Keratinocyte (primary cell): ENCODE results near the gene ATP6V0A1. TPM values are rescaled to one million over a fixed set of nuclear protein-coding genes. Genes with fewer than 3 reads are reported as not detected.
A peak's percentile ranks its signal among the peaks of the same experiment; 100 is the strongest.
"Not testable (repeated sequence)": the region's sequence is repeated elsewhere in the genome, so short reads cannot be mapped to it uniquely, and the experiment has no call there.

Source experiments
- DNase-seq: peaks from one replicate; pipeline ENCODE4 v3.0.0-alpha.2; 2011; ENCODE audit warnings: low read depth, missing footprints, low spot score
- FAIRE-seq: peaks from 2 replicates; lab custom pipeline; 2011; peaks lifted over from hg19 to GRCh38; lab: Jason Lieb, UNC
- H2AFZ ChIP-seq: 2 replicates; pipeline ENCODE4 v1.6.0; 2012; ENCODE audit warnings: low read length, control low read depth, inconsistent platforms; ENCODE audit not compliant: control insufficient read depth
- H3K27ac ChIP-seq: 2 replicates; pipeline ENCODE4 v1.5.1; 2011; ENCODE audit warnings: low read length; ENCODE audit not compliant: control insufficient read depth, insufficient read depth
- H3K27me3 ChIP-seq: 3 replicates; pipeline ENCODE4 v1.6.0; 2011; ENCODE audit warnings: low read length; ENCODE audit not compliant: control insufficient read depth, insufficient read depth; ENCODE audit errors: extremely low read depth
- H3K36me3 ChIP-seq, 2 experiments: 2 replicates in 1 of 2; 3 replicates in 1 of 2; pipeline ENCODE4 v1.5.1; 2011; ENCODE audit warnings: low read length in 2 of 2, mild to moderate bottlenecking in 1 of 2; ENCODE audit not compliant: control insufficient read depth in 2 of 2, insufficient read depth in 2 of 2; ENCODE audit errors: extremely low read depth in 1 of 2
- H3K4me1 ChIP-seq: 3 replicates; pipeline ENCODE4 v1.5.1; 2011; ENCODE audit warnings: low read length; ENCODE audit not compliant: control insufficient read depth, insufficient read depth; ENCODE audit errors: extremely low read depth
- H3K4me2 ChIP-seq: 3 replicates; pipeline ENCODE4 v1.6.0; 2011; ENCODE audit warnings: low read depth, low read length; ENCODE audit not compliant: control insufficient read depth, insufficient read depth; ENCODE audit errors: extremely low read depth
- H3K4me3 ChIP-seq, 3 experiments: fragments of 200-600 bp in 1 of 3; sonication (generic) in 1 of 3; 2 replicates in 2 of 3; 3 replicates in 1 of 3; pipeline ENCODE4 v1.5.1; 2011 to 2016; ENCODE audit warnings: low read length in 3 of 3, mild to moderate bottlenecking in 3 of 3, control low read depth in 2 of 3, inconsistent platforms in 1 of 3, low read depth in 1 of 3, mixed read lengths in 1 of 3, mixed run types in 1 of 3, moderate library complexity in 1 of 3; ENCODE audit not compliant: control insufficient read depth in 2 of 3, insufficient read depth in 2 of 3; ENCODE audit errors: extremely low read depth in 1 of 3
- H3K79me2 ChIP-seq: 2 replicates; pipeline ENCODE4 v1.6.0; 2012; ENCODE audit warnings: low read length; ENCODE audit not compliant: control insufficient read depth, insufficient read depth
- H3K9ac ChIP-seq: 3 replicates; pipeline ENCODE4 v1.6.0; 2011; ENCODE audit warnings: low read length; ENCODE audit not compliant: control insufficient read depth, insufficient read depth; ENCODE audit errors: extremely low read depth
- H3K9me1 ChIP-seq: 3 replicates; pipeline ENCODE4 v1.6.0; 2011; ENCODE audit warnings: low read length; ENCODE audit not compliant: control insufficient read depth, insufficient read depth; ENCODE audit errors: extremely low read depth
- H3K9me3 ChIP-seq: 2 replicates; pipeline ENCODE4 v1.5.1; 2012; ENCODE audit warnings: low read depth, low read length; ENCODE audit not compliant: control insufficient read depth
- H4K20me1 ChIP-seq: 3 replicates; pipeline ENCODE4 v1.6.0; 2011; ENCODE audit warnings: low read length; ENCODE audit not compliant: control insufficient read depth, insufficient read depth; ENCODE audit errors: extremely low read depth
- EZH2 ChIP-seq: IDR thresholded peaks from one replicate; pipeline ENCODE4 v1.6.1; 2012; ENCODE audit warnings: inconsistent platforms, mild to moderate bottlenecking, low read length, moderate library complexity
- dilution Hi-C: fragments of 300-500 bp; cut with MboI; formaldehyde crosslinking; loops from one replicate; pipeline ENCODE4 v1.7.0; 2020; ENCODE audit warnings: low sequenced_read_pairs; ENCODE audit not compliant: extremely low pct_ligation_motif_present
- polyA plus RNA-seq, 5 experiments: library from polyadenylated mRNA; depleted of rRNA in 3 of 5; stranded (reverse) in 3 of 5; stranded (forward) in 1 of 5; unstranded in 1 of 5; fragments of >200 nt; gene quantifications; 1 replicate in 1 of 5; 2 replicates in 3 of 5; 3 replicates in 1 of 5; pipeline versions ENCODE4 v1.2.1 to v1.2.3, GENCODE V29; 2011 to 2012; ENCODE audit warnings: missing spikeins in 2 of 5, low read depth in 1 of 5, low replicate concordance in 1 of 5
- TF ChIP-seq, protein P1 (sequence below), 3 experiments: IDR thresholded peaks in 1 of 3; conservative IDR thresholded peaks in 1 of 3; optimal IDR thresholded peaks in 1 of 3; 2 replicates in 2 of 3; 3 replicates in 1 of 3; pipeline versions ENCODE3 to v1.5.1; 2011; ENCODE audit warnings: low read length in 3 of 3, mild to moderate bottlenecking in 3 of 3, moderate library complexity in 2 of 3, control low read depth in 1 of 3, inconsistent platforms in 1 of 3; ENCODE audit not compliant: insufficient read depth in 2 of 3; ENCODE audit errors: extremely low read depth in 1 of 3

ATP6V0A1 gene
- polyA plus RNA-seq, 1 donor (not counting 4 experiments of a cell fraction or from before 2014, with no cell fraction given): 24.0 TPM

GRCh38 chr17:42414704-42415409 lies 43.8 kb upstream of the ATP6V0A1 start:
- Histone ChIP-seq H3K9me3 (no peaks in the 10 kb centered on the region), H3K36me3 (peaks cover 8 to 20% of the 10 kb centered on the region in 2 experiments), H3K27ac (peak overlapping the region; percentile 11), H4K20me1 (peaks cover 50% of the 10 kb centered on the region), H3K9ac (no peak overlapping the region), H3K79me2 (peaks cover 91% of the 10 kb centered on the region), H3K9me1 (peaks cover 8% of the 10 kb centered on the region), H2AFZ (no peak overlapping the region), H3K4me3 (peak overlapping the region in 1 of 3 experiments; percentile 0), H3K4me2 (peak overlapping the region; percentile 7), H3K4me1 (peaks cover 62% of the 10 kb centered on the region), H3K27me3 (no peaks in the 10 kb centered on the region)
- TF ChIP-seq EZH2: no peak
- TF ChIP-seq, protein P1, sequence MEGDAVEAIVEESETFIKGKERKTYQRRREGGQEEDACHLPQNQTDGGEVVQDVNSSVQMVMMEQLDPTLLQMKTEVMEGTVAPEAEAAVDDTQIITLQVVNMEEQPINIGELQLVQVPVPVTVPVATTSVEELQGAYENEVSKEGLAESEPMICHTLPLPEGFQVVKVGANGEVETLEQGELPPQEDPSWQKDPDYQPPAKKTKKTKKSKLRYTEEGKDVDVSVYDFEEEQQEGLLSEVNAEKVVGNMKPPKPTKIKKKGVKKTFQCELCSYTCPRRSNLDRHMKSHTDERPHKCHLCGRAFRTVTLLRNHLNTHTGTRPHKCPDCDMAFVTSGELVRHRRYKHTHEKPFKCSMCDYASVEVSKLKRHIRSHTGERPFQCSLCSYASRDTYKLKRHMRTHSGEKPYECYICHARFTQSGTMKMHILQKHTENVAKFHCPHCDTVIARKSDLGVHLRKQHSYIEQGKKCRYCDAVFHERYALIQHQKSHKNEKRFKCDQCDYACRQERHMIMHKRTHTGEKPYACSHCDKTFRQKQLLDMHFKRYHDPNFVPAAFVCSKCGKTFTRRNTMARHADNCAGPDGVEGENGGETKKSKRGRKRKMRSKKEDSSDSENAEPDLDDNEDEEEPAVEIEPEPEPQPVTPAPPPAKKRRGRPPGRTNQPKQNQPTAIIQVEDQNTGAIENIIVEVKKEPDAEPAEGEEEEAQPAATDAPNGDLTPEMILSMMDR (optimal IDR thresholded peaks at IDR 0.05 in 1 of 3, IDR thresholded peaks at IDR 0.05 in 1 of 3, conservative IDR thresholded peaks at IDR 0.05 in 1 of 3; ENCODE audit: extremely low read depth in 1 of 3, insufficient read depth in 2 of 3, low read length in 3 of 3): no peak
- DNase-seq (no peak), FAIRE-seq (peak; percentile 20)
- dilution Hi-C loops: no loop called here

DNA sequence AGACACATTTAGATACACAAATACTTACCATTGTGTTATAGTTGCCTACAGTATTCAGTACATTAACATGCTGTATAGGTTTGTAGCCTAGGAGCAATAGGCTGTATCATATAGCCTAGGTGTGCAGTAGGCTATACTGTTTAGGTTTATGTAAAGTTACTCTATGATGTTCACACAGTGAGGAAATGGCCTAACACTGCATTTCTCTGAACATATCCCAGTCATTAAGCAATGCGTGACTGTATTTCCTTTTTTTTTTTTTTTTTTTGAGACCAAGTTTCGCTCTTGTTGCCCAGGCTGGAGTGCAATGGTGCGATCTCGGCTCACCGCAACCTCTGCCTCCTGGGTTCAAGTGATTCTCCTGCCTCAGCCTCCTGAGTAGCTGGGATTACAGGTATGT lies 40.7 kb upstream of the ATP6V0A1 start:
- peaks cover 50% of the 10 kb centered on the region for H4K20me1 ChIP-seq
- H3K4me1 ChIP-seq: peaks cover 52% of the 10 kb centered on the region
- H3K9me3 ChIP-seq, H3K27me3 ChIP-seq, H3K27ac ChIP-seq, H3K9ac ChIP-seq, H3K4me3 ChIP-seq, H2AFZ ChIP-seq, DNase-seq, FAIRE-seq, H3K4me2 ChIP-seq, dilution Hi-C loops, H3K9me1 ChIP-seq, H3K36me3 ChIP-seq: not testable (repeated sequence)
- H3K79me2 ChIP-seq: peaks cover 99% of the 10 kb centered on the region
